Prostate gland (tissue), 2 donors: Measurements from ENCODE around the gene ZNF787.

Experiments
- POLR2AphosphoS5 ChIP-seq: sonication (generic); formaldehyde crosslinking; IDR thresholded peaks from one replicate; pipeline ENCODE4 v1.6.1; 2017; ENCODE audit warnings: antibody characterized with exemption
- TF ChIP-seq, protein P1 (sequence below), 4 experiments: fragments of 200-600 bp in 2 of 4; fragments of 450-650 bp in 2 of 4; sonication (generic) in 2 of 4; IDR thresholded peaks; 1 replicate in 3 of 4; 2 replicates in 1 of 4; pipeline ENCODE4 v1.5.1; 2016 to 2019; ENCODE audit warnings: antibody characterized with exemption in 4 of 4, mild to moderate bottlenecking in 2 of 4, moderate library complexity in 2 of 4

- TF ChIP-seq POLR2AphosphoS5: no peak
- TF ChIP-seq, protein P1, sequence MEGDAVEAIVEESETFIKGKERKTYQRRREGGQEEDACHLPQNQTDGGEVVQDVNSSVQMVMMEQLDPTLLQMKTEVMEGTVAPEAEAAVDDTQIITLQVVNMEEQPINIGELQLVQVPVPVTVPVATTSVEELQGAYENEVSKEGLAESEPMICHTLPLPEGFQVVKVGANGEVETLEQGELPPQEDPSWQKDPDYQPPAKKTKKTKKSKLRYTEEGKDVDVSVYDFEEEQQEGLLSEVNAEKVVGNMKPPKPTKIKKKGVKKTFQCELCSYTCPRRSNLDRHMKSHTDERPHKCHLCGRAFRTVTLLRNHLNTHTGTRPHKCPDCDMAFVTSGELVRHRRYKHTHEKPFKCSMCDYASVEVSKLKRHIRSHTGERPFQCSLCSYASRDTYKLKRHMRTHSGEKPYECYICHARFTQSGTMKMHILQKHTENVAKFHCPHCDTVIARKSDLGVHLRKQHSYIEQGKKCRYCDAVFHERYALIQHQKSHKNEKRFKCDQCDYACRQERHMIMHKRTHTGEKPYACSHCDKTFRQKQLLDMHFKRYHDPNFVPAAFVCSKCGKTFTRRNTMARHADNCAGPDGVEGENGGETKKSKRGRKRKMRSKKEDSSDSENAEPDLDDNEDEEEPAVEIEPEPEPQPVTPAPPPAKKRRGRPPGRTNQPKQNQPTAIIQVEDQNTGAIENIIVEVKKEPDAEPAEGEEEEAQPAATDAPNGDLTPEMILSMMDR (IDR thresholded peaks at IDR 0.05): no peak
These were observed 4.5 kb downstream of the ZNF787 start for GRCh38 chr19:56116606-56117005.
